GM18498 (cell line): Measurements from ENCODE around the gene JAML.

Source experiments
- ATAC-seq: cut with Tn5 transposase; IDR thresholded peaks from one replicate; pipeline ENCODE4 v1.9.1; 2021; ENCODE audit warnings: mild to moderate bottlenecking, moderate library complexity; ENCODE audit not compliant: unreplicated experiment

The JAML gene

GRCh38 chr11:118169300-118170140 is 55.3 kb downstream of the JAML start:
- no peak for ATAC-seq

GRCh38 chr11:118168751-118169150 is 56.1 kb downstream of the JAML start:
- ATAC-seq = no peak

DNA sequence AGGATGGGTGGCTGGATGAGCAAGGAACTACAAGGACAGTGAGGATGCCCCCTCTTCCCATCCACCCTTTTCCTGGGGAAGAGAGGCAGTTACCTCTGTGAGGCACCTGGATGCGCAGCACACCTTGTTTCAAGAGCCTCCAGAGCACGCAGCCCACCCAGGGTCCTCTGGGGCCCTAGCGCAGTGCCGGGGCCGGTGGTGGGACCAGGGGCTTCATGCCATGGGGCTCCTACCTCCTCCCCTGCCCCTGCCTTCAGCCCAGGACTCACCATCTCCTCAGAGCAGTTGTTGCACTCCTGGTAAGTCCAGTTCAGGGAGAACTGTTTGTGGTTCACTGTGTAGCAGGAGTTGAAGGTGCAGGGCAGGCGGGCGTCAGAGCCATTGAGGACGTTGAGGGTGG is 56.5 kb downstream of the JAML start:
- no peak for ATAC-seq

- ATAC-seq = no peak
These were observed 56.9 kb downstream of the JAML start for GRCh38 chr11:118167906-118168305.

DNA sequence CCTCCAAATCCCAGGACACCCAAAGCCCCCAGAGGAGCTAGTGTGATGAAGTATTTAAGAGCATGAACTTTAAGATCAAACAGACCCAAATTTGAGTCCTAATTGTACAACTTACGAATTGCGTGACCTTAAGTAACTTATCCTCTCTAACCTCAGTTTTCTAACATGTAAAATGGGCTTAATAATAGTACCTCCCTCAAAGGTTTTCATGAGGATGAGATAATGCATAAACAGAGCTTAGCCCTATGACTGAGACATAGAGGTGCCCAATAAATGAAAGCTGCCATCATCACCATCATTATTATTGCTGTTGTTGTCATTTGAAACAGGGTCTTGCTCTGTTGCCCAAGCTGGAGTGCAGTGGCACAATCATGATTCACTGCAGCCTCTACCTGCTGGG is 57.6 kb downstream of the JAML start:
- ATAC-seq = no peak

GRCh38 chr11:118166641-118167040 is 58.2 kb downstream of the JAML start:
- ATAC-seq = no peak

DNA sequence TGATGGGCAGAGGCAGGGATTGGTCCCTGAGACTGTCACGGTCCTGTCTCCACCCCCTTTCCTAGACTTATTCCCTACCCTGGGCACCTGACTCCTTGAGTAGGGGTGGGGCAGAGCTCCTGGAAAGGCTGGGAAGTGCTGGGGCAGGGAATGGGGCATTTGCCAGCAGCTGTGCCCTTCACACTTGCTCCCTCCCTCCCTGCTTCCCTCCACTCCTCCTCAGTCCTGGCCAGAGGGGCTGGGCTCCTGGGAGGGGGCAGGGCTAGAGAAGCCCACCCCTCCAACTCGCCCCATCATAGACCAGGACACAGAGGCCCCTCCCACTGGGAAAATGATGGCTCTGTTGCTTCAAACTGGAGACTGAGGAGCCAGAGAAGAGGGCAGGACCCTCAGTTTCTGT is 59.9 kb downstream of the JAML start:
- no peak for ATAC-seq

- ATAC-seq = no peak
These were observed 61.3 kb downstream of the JAML start for GRCh38 chr11:118163494-118163893.

DNA sequence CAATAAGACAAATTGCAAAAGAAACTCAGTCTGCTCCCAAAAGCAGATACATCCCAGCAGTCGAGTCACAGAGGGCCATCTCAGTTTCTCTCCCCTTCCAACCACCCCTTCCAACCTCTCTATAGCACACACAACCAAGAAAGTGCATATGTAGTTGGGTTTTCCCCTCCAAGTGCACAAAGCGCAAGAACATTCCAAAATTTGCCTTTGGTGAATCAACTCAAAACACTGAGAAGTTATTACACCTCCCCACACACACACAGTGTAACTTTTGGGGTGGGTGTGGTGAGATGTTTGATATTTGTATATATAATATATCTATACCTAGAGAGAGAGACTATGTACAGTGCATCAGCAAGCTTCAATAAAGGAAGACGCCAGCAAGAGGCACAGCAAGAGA is 62.0 kb downstream of the JAML start:
- no peak for ATAC-seq

DNA sequence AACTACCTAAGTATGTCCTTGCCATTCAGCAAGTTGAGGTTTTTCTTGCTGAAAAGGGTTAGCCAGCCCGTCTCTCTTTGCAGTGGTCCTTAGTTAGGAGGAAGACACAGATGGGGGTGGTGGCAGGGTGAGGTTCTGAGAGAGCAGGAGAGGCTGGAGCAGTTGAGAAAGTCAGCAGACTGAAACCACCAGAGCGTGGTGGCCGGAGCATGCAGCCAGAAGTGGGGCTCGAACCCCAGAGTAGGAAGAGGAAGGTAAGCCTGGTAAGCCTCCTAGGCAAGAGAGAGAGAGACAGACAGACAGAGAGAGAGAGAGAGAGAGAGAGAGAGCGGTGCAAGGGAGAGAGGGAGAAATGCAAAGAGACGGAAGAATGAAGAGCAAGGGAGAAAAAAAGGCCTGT is 63.0 kb downstream of the JAML start:
- ATAC-seq = no peak

GRCh38 chr11:118157186-118157895 is 67.5 kb downstream of the JAML start:
- ATAC-seq = no peak

- no peak for ATAC-seq
These were observed 68.2 kb downstream of the JAML start for GRCh38 chr11:118156531-118157185.

GRCh38 chr11:118155776-118156530 is 68.9 kb downstream of the JAML start:
- ATAC-seq = no peak

DNA sequence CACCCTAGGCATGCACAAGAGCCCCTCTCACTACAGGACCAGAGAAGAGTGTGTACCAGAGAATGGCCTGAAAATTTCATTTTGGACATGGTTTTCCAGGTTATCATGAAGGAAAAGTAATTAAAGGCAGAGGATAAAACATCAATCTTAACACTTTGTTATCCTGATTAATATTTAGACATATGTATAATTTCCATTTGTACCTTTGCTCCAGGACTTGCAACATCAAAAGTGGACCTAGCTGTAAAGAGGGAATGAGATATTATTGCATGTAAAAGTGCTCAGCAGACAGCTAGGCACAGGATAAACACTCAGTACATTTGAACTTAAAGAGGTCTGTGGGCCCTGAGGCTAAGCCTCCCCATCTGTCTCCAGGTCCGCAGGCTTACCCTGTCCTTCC is 70.2 kb downstream of the JAML start:
- ATAC-seq = no peak

DNA sequence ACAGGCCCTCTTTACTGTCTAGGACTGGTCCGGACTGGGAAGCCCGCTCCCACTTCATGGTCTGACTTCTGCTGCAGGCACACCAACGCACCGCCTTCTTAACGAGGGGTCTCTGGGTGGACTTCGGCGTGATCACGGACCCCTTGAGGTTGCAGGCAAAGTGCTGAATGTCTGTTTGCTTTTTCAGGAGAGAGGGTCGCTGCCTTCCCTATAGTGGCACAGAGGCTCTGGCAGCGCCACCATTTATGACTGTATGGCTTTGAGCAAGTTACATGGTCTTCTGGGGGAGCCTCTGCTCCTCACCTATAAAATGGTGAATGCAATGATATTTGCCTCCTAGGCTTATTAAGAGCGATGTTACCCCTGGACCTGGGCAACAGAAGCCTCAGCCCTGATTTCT is 70.8 kb downstream of the JAML start:
- ATAC-seq = no peak

DNA sequence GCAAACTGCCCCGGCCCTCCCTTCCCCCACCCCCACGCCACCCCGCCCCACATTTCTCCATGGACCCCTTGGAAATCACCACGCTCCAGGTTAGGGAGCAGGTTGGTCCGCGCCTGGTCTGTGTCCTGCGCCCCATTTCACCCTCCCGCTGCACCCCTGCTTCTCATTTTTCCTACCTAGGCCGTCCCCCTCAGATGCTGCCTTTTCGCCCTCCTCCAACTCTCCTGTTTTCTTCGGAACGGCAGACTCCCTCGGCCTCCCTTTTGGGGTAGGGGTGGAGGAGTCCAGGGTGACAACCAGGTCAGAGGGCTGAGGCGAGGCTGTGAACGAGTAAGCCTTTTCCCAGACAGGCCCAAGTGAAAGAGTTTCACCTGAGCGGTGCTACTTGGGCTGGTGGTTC is 71.3 kb downstream of the JAML start:
- no peak for ATAC-seq

GRCh38 chr11:118152552-118153471 is 72.0 kb downstream of the JAML start, which contains the start of gene SCN4B:
SCN4B (minus strand) TSS chr11:118152823; CDS start chr11:118152673, 150 bp downstream.
- no peak for ATAC-seq

DNA sequence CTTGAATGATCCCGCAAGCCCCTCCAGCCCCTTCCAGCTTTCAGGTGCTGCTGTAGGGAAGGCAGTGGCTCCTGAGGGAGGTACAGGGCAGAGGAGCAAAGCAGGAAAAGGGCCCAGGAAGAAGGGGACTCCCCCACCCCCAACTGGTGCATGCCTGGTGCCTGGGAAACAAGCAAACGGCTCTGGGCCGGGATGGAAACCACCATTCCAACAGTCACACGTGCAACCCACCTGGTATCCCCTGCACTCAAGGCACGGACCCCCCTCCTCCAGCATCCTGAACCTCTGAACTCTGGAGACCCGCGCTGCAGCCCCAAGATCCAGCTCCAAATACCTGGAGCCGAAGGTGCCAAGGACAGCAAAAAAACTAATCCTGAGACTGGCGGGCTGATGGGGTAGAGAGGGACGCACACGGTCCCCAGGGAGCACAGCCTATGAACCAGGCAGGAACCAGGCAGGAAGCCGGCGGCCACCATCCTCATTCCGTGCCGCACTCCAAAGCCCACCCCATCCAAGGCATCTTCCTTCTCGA is 72.7 kb downstream of the JAML start:
- no peak for ATAC-seq

- ATAC-seq = no peak
These were observed 73.4 kb downstream of the JAML start for GRCh38 chr11:118151431-118151830.

GRCh38 chr11:118149493-118149892 is 75.3 kb downstream of the JAML start:
- ATAC-seq = no peak
